Central memory CD4-positive, alpha-beta T cell (primary cell): Measurements from ENCODE around the gene DCAF17.
"Not testable (repeated sequence)": the region's sequence is repeated elsewhere in the genome, so short reads cannot be mapped to it uniquely, and the experiment has no call there.

Experiments
- DNase-seq: peaks from one replicate; pipeline ENCODE4 v3.0.0; 2022

DCAF17 gene

GRCh38 chr2:171410624-171411023, 23.4 kb upstream of the DCAF17 start:
- no peak for DNase-seq

GRCh38 chr2:171411214-171411613, 22.8 kb upstream of the DCAF17 start:
- no peak for DNase-seq

GRCh38 chr2:171411791-171412483, 22.1 kb upstream of the DCAF17 start:
- DNase-seq: no peak

GRCh38 chr2:171412571-171413175, 21.4 kb upstream of the DCAF17 start:
- no peak for DNase-seq

GRCh38 chr2:171414645-171415044, 19.4 kb upstream of the DCAF17 start:
- not testable (repeated sequence) for DNase-seq

- peak; percentile 73 for DNase-seq
These were observed 17.8 kb upstream of the DCAF17 start for GRCh38 chr2:171416009-171416926.

GRCh38 chr2:171419333-171419732, 14.7 kb upstream of the DCAF17 start:
- DNase-seq: no peak

GRCh38 chr2:171420728-171421563, 13.1 kb upstream of the DCAF17 start:
- DNase-seq: no peak

- DNase-seq: not testable (repeated sequence)
These were observed 11.1 kb upstream of the DCAF17 start for GRCh38 chr2:171422710-171423495.

GRCh38 chr2:171430516-171431410, 3.3 kb upstream of the DCAF17 start:
- DNase-seq: no peak

- no peak for DNase-seq
These were observed 2.3 kb upstream of the DCAF17 start for GRCh38 chr2:171431677-171432167.

- no peak for DNase-seq
These were observed 1.6 kb upstream of the DCAF17 start for GRCh38 chr2:171432206-171432968.

- peak; percentile 25 for DNase-seq
These were observed 860 bp upstream of the DCAF17 start for GRCh38 chr2:171432969-171433762.

GRCh38 chr2:171433763-171434012, 338 bp upstream of the DCAF17 start, which contains the start of gene METTL8:
METTL8 (minus strand) TSS chr2:171433990; CDS start chr2:171392185, 41,805 bp downstream.
- no peak for DNase-seq

GRCh38 chr2:171436307-171436706, 2.3 kb downstream of the DCAF17 start:
- no peak for DNase-seq

- no peak for DNase-seq
These were observed 7.4 kb downstream of the DCAF17 start for GRCh38 chr2:171441470-171441869.

- no peak for DNase-seq
These were observed 13.6 kb downstream of the DCAF17 start for GRCh38 chr2:171447675-171448074.

GRCh38 chr2:171451074-171451473, 17.0 kb downstream of the DCAF17 start:
- DNase-seq: no peak

- DNase-seq: no peak
These were observed 18.7 kb downstream of the DCAF17 start for GRCh38 chr2:171452773-171453172.
